Measurements from ENCODE around the gene MAP2K7. TPM values are rescaled to one million over a fixed set of nuclear protein-coding genes. Genes with fewer than 3 reads are reported as not detected.

The MAP2K7 gene
- total RNA-seq, 1 donor from 2014 or later: 42.1 TPM

GRCh38 chr19:7897292-7897691 lies 6.4 kb upstream of the MAP2K7 start:
- no peak overlapping the region for H3K4me3 Mint-ChIP-seq (ENCODE audit: unreplicated experiment)
- H3K36me3 Mint-ChIP-seq (ENCODE audit: unreplicated experiment): peaks cover 5% of the 10 kb centered on the region
- TF ChIP-seq CTCF (IDR thresholded peaks at IDR 0.05): no peak
- DNase-seq (ENCODE audit: extremely low spot score, unreplicated experiment): no peak
- no peak overlapping the region for H3K27ac Mint-ChIP-seq (ENCODE audit: unreplicated experiment)
- no peaks in the 10 kb centered on the region for H3K9me3 Mint-ChIP-seq (ENCODE audit: unreplicated experiment)
- H3K27me3 Mint-ChIP-seq (ENCODE audit: unreplicated experiment): no peaks in the 10 kb centered on the region
- no peaks in the 10 kb centered on the region for H3K4me1 Mint-ChIP-seq (ENCODE audit: unreplicated experiment)

GRCh38 chr19:7898967-7899366 lies 4.7 kb upstream of the MAP2K7 start:
- Mint-ChIP-seq H3K4me1 (ENCODE audit: unreplicated experiment) (peaks cover 8% of the 10 kb centered on the region), H3K27ac (ENCODE audit: unreplicated experiment) (no peak overlapping the region), H3K36me3 (ENCODE audit: unreplicated experiment) (peaks cover 5% of the 10 kb centered on the region), H3K27me3 (ENCODE audit: unreplicated experiment) (no peaks in the 10 kb centered on the region), H3K9me3 (ENCODE audit: unreplicated experiment) (no peaks in the 10 kb centered on the region), H3K4me3 (ENCODE audit: unreplicated experiment) (no peak overlapping the region)
- no peak for TF ChIP-seq CTCF (IDR thresholded peaks at IDR 0.05)
- no peak for DNase-seq (ENCODE audit: extremely low spot score, unreplicated experiment)

- DNase-seq (ENCODE audit: extremely low spot score, unreplicated experiment): no peak
- Mint-ChIP-seq H3K9me3 (ENCODE audit: unreplicated experiment) (no peaks in the 10 kb centered on the region), H3K27ac (ENCODE audit: unreplicated experiment) (no peak overlapping the region), H3K4me1 (ENCODE audit: unreplicated experiment) (peaks cover 14% of the 10 kb centered on the region), H3K4me3 (ENCODE audit: unreplicated experiment) (no peak overlapping the region), H3K36me3 (ENCODE audit: unreplicated experiment) (peaks cover 5% of the 10 kb centered on the region), H3K27me3 (ENCODE audit: unreplicated experiment) (no peaks in the 10 kb centered on the region)
- TF ChIP-seq CTCF (IDR thresholded peaks at IDR 0.05): no peak
Measured at GRCh38 chr19:7899751-7900378, 3.8 kb upstream of the MAP2K7 start.

- no peak overlapping the region for H3K4me3 Mint-ChIP-seq (ENCODE audit: unreplicated experiment)
- H3K9me3 Mint-ChIP-seq (ENCODE audit: unreplicated experiment): no peaks in the 10 kb centered on the region
- no peak for TF ChIP-seq CTCF (IDR thresholded peaks at IDR 0.05)
- peaks cover 5% of the 10 kb centered on the region for H3K36me3 Mint-ChIP-seq (ENCODE audit: unreplicated experiment)
- H3K27ac Mint-ChIP-seq (ENCODE audit: unreplicated experiment): no peak overlapping the region
- DNase-seq (ENCODE audit: extremely low spot score, unreplicated experiment): no peak
- no peaks in the 10 kb centered on the region for H3K27me3 Mint-ChIP-seq (ENCODE audit: unreplicated experiment)
- H3K4me1 Mint-ChIP-seq (ENCODE audit: unreplicated experiment): peaks cover 18% of the 10 kb centered on the region
Measured at GRCh38 chr19:7900401-7900870, 3.2 kb upstream of the MAP2K7 start.

- H3K36me3 Mint-ChIP-seq (ENCODE audit: unreplicated experiment): peaks cover 5% of the 10 kb centered on the region
- no peaks in the 10 kb centered on the region for H3K27me3 Mint-ChIP-seq (ENCODE audit: unreplicated experiment)
- H3K9me3 Mint-ChIP-seq (ENCODE audit: unreplicated experiment): no peaks in the 10 kb centered on the region
- H3K4me1 Mint-ChIP-seq (ENCODE audit: unreplicated experiment): peaks cover 22% of the 10 kb centered on the region
- no peak overlapping the region for H3K4me3 Mint-ChIP-seq (ENCODE audit: unreplicated experiment)
- no peak overlapping the region for H3K27ac Mint-ChIP-seq (ENCODE audit: unreplicated experiment)
- no peak for TF ChIP-seq CTCF (IDR thresholded peaks at IDR 0.05)
- DNase-seq (ENCODE audit: extremely low spot score, unreplicated experiment): no peak
Measured at GRCh38 chr19:7900931-7901330, 2.7 kb upstream of the MAP2K7 start.
